ENCODE results near the gene NCKAP5. TPM values are rescaled to one million over a fixed set of nuclear protein-coding genes. Genes with fewer than 3 reads are reported as not detected.
A peak's percentile ranks its signal among the peaks of the same experiment; 100 is the strongest.

NCKAP5 gene
- polyA plus RNA-seq, 1 experiment = 16.6 TPM

DNA sequence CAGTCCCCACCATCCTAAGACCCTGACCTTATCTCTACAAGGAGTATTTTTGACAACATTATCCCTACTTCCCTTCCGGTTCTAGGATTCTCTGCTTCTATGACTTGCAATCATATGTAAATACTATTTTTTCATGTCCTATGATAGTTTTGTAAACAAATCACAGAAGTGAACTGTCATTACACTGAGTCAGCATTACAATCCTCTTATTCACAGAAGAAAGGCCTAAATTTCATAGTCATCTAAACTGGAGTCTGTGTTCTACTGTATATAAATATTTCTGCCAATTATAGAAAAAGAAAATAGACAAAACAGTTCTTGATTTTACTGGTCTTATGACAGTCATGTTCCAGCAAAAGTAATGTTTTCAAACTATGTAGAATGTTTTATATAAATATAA, 265.1 kb downstream of the NCKAP5 start:
- H3K27ac ChIP-seq (ENCODE audit: low read depth, low read length) = peak overlapping the region; percentile 62
- DNase-seq (ENCODE audit: low read depth, low spot score) = peak; percentile 49
- no peaks in the 10 kb centered on the region; the same call in 1 of the 2 replicates for H3K9me3 ChIP-seq (ENCODE audit: control insufficient read depth, insufficient read depth, low read length)
- TF ChIP-seq, protein P1, sequence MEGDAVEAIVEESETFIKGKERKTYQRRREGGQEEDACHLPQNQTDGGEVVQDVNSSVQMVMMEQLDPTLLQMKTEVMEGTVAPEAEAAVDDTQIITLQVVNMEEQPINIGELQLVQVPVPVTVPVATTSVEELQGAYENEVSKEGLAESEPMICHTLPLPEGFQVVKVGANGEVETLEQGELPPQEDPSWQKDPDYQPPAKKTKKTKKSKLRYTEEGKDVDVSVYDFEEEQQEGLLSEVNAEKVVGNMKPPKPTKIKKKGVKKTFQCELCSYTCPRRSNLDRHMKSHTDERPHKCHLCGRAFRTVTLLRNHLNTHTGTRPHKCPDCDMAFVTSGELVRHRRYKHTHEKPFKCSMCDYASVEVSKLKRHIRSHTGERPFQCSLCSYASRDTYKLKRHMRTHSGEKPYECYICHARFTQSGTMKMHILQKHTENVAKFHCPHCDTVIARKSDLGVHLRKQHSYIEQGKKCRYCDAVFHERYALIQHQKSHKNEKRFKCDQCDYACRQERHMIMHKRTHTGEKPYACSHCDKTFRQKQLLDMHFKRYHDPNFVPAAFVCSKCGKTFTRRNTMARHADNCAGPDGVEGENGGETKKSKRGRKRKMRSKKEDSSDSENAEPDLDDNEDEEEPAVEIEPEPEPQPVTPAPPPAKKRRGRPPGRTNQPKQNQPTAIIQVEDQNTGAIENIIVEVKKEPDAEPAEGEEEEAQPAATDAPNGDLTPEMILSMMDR (IDR thresholded peaks at IDR 0.05; ENCODE audit: low read depth, low read length) = no peak
- ChIA-PET POLR2A (no interaction called here), CTCF (no interaction called here)
- no peak overlapping the region for H3K4me3 ChIP-seq (ENCODE audit: low read depth, low read length)
- H3K27me3 ChIP-seq (ENCODE audit: control insufficient read depth, insufficient read depth, low read length) = no peaks in the 10 kb centered on the region

DNA sequence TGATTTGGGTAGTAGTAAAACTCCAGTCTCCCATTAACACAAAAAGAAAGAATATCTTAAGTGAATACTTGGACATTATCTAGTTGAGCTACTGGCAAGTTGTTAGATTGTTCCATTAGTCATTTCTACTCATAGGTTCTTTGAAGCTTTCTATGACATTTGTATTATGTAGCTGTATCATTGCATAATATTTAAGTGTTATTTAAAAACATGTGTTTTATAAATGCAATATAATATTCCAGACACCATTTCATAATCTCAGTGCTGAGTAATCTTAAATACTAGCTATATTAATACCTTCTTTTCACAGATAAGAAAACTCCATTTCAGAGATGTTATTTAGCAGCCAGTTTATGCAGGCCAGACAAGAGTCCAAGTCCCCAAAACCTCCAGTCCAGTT, 271.9 kb downstream of the NCKAP5 start:
- no peak overlapping the region for H3K4me3 ChIP-seq (ENCODE audit: low read depth, low read length)
- no peaks in the 10 kb centered on the region for H3K27me3 ChIP-seq (ENCODE audit: control insufficient read depth, insufficient read depth, low read length)
- CTCF ChIA-PET = interaction anchor here (1.4 kb wide), 1 partner anchor 484 kb away, joined by 5 read pairs; no protein-coding TSS in a partner anchor
- TF ChIP-seq, protein P1 (IDR thresholded peaks at IDR 0.05; ENCODE audit: low read depth, low read length) = no peak
- no peak overlapping the region for H3K27ac ChIP-seq (ENCODE audit: low read depth, low read length)
- H3K9me3 ChIP-seq (ENCODE audit: control insufficient read depth, insufficient read depth, low read length) = no peaks in the 10 kb centered on the region
- no peak for DNase-seq (ENCODE audit: low read depth, low spot score)
- POLR2A ChIA-PET = no interaction called here

DNA sequence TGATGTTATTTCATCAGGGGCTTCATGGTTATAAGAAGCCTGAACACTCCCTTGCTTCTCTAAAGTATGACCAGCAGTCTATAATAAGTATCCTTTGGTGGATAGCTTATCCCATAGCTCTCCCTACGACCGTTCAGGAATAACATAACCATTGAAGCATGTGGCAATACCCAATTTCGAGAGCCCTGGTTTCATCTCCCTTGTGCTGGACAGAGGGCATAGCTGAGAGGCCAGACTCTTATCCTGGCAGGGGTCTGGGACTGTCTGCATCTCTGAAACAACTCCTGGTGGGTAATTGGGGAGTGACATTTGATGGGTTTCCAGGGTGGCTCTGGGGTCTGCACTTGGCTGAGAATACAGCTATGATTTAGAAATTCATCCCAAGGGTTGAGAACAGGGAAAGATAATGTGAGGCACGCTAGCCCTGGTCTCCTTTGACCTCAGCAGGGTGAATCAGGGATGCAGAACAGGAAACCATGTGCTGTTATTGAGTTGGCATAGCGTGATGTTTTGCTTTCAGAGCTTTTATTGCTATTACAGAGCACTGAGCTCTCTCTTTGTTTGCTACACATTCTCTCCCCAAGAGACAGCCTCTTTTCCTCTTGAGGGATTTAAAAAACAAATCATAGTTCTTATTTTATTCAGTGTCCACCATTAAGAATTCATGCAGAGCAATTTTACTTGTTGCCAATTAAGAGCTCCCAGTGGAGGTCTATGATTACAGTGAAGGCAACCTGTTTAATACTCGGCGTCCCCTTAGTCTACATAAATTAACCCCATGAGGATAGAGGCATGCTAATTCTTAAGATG, 274.5 kb downstream of the NCKAP5 start:
- Histone ChIP-seq H3K9me3 (ENCODE audit: control insufficient read depth, insufficient read depth, low read length) (no peaks in the 10 kb centered on the region), H3K27me3 (ENCODE audit: control insufficient read depth, insufficient read depth, low read length) (no peaks in the 10 kb centered on the region), H3K27ac (ENCODE audit: low read depth, low read length) (peak overlapping the region; percentile 53), H3K4me3 (ENCODE audit: low read depth, low read length) (no peak overlapping the region)
- TF ChIP-seq, protein P1 (IDR thresholded peaks at IDR 0.05; ENCODE audit: low read depth, low read length) = no peak
- CTCF ChIA-PET = interaction anchor here (1.3 to 1.6 kb wide), 6 partner anchors 12 to 551 kb away, joined by 3 to 6 read pairs (median 4); no protein-coding TSS in a partner anchor
- DNase-seq (ENCODE audit: low read depth, low spot score) = no peak
- POLR2A ChIA-PET = no interaction called here

DNA sequence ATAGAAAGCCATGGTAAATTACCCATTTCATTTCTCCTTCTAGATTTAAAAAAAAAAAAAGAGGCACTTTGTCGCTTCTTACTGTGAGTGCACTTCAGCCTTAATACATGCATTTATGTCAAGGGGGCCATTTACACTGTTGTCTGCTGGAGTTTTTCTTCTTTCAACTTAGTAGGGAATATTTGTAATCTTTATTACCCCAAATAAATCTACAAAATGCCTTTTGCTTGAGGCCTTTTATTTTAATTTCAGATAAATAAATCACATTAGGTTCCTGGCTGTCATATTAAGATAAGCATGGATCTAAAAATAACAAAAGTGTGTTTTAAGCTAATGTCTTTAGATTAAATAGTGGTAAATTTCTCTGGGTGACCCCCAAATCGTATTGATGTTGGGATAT, 276.0 kb downstream of the NCKAP5 start:
- H3K9me3 ChIP-seq (ENCODE audit: control insufficient read depth, insufficient read depth, low read length) = no peaks in the 10 kb centered on the region
- POLR2A ChIA-PET = no interaction called here
- H3K4me3 ChIP-seq (ENCODE audit: low read depth, low read length) = no peak overlapping the region
- no peak for DNase-seq (ENCODE audit: low read depth, low spot score)
- no peaks in the 10 kb centered on the region for H3K27me3 ChIP-seq (ENCODE audit: control insufficient read depth, insufficient read depth, low read length)
- H3K27ac ChIP-seq (ENCODE audit: low read depth, low read length) = no peak overlapping the region
- CTCF ChIA-PET = no interaction called here
- TF ChIP-seq, protein P1 (IDR thresholded peaks at IDR 0.05; ENCODE audit: low read depth, low read length) = no peak

DNA sequence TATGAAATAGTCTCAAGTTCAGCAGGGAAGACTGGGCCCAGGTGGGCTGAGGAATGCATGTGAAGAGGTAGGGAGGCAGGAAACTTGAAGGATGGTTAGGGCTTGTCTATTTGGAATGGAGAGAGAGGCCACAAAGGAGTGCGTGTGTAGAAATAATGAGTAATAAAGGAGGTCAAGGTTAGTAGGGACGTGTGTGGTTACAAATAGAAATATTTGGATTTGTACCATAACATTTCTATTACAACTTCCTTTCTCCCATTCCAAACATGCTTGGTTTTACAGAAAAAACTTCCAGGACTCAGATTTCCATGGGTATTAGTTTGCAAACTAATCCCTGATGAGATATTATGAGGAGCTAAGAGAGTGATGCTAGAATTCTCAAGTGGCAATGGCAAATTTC, 280.6 kb downstream of the NCKAP5 start:
- peak; percentile 80 for DNase-seq (ENCODE audit: low read depth, low spot score)
- POLR2A ChIA-PET = interaction anchor here (1.8 kb wide), 1 partner anchor 47 kb away, joined by 6 read pairs; no protein-coding TSS in a partner anchor
- Histone ChIP-seq H3K27me3 (ENCODE audit: control insufficient read depth, insufficient read depth, low read length) (no peaks in the 10 kb centered on the region), H3K27ac (ENCODE audit: low read depth, low read length) (peak overlapping the region; percentile 67), H3K9me3 (ENCODE audit: control insufficient read depth, insufficient read depth, low read length) (no peaks in the 10 kb centered on the region), H3K4me3 (ENCODE audit: low read depth, low read length) (no peak overlapping the region)
- TF ChIP-seq, protein P1 (IDR thresholded peaks at IDR 0.05; ENCODE audit: low read depth, low read length) = no peak
- CTCF ChIA-PET = interaction anchor here (0.7 kb wide), 1 partner anchor 280 kb away, joined by 3 read pairs; no protein-coding TSS in a partner anchor

Measured in AG04450 (cell line).